MG63 (cell line): Measurements from ENCODE around the gene GALNTL6. TPM values are rescaled to one million over a fixed set of nuclear protein-coding genes. Genes with fewer than 3 reads are reported as not detected.

Experiments
- DNase-seq: peaks from one replicate; pipeline ENCODE4 v3.0.0-alpha.2; 2020
- H3K27me3 ChIP-seq: fragments of 250-450 bp; sonication (Bioruptor Pico); 2 replicates; pipeline ENCODE4 v1.5.1; 2020; ENCODE audit warnings: mild to moderate bottlenecking, moderate library complexity
- H3K36me3 ChIP-seq: fragments of 250-450 bp; sonication (Bioruptor Pico); 2 replicates; pipeline ENCODE4 v1.5.1; 2020; ENCODE audit warnings: mild to moderate bottlenecking, moderate library complexity
- H3K4me3 ChIP-seq: fragments of 250-450 bp; sonication (Bioruptor Pico); 2 replicates; pipeline ENCODE4 v1.5.1; 2020; ENCODE audit warnings: mild to moderate bottlenecking, moderate library complexity
- H3K9me3 ChIP-seq: fragments of 250-450 bp; sonication (Bioruptor Pico); 2 replicates; pipeline ENCODE4 v1.5.1; 2020; ENCODE audit warnings: mild to moderate bottlenecking, moderate library complexity
- total RNA-seq: library from RNA; depleted of rRNA; stranded (reverse); fragments of >200 nt; shearing (Covaris generic); gene quantifications from 2 replicates; pipeline ENCODE4 v1.2.3, GENCODE V29; 2014; ENCODE audit warnings: low replicate concordance

GALNTL6 gene
- total RNA-seq, 1 experiment from 2014 or later, result not detected

GRCh38 chr4:172045981-172046380 is 232.8 kb downstream of the GALNTL6 start:
- H3K9me3 ChIP-seq, result no peaks in the 10 kb centered on the region
- no peak overlapping the region for H3K4me3 ChIP-seq
- DNase-seq, result no peak
- no peaks in the 10 kb centered on the region for H3K36me3 ChIP-seq
- no peaks in the 10 kb centered on the region for H3K27me3 ChIP-seq

GRCh38 chr4:172048666-172049065 is 235.5 kb downstream of the GALNTL6 start:
- Histone ChIP-seq H3K27me3 (no peaks in the 10 kb centered on the region), H3K9me3 (no peaks in the 10 kb centered on the region), H3K4me3 (no peak overlapping the region), H3K36me3 (no peaks in the 10 kb centered on the region)
- DNase-seq, result no peak

- Histone ChIP-seq H3K27me3 (no peaks in the 10 kb centered on the region), H3K36me3 (no peaks in the 10 kb centered on the region), H3K9me3 (no peaks in the 10 kb centered on the region), H3K4me3 (no peak overlapping the region)
- no peak for DNase-seq
Observed at GRCh38 chr4:172050911-172051310, 237.7 kb downstream of the GALNTL6 start.

- Histone ChIP-seq H3K36me3 (no peaks in the 10 kb centered on the region), H3K4me3 (no peak overlapping the region), H3K27me3 (no peaks in the 10 kb centered on the region), H3K9me3 (no peaks in the 10 kb centered on the region)
- DNase-seq, result no peak
Observed at GRCh38 chr4:172055046-172055445, 241.8 kb downstream of the GALNTL6 start.

- DNase-seq, result no peak
- H3K27me3 ChIP-seq, result no peaks in the 10 kb centered on the region
Observed at GRCh38 chr4:172055498-172055897, 242.3 kb downstream of the GALNTL6 start.

GRCh38 chr4:172061204-172061603 is 248.0 kb downstream of the GALNTL6 start:
- no peak for DNase-seq
- Histone ChIP-seq H3K9me3 (no peaks in the 10 kb centered on the region), H3K36me3 (no peaks in the 10 kb centered on the region), H3K4me3 (no peak overlapping the region), H3K27me3 (no peaks in the 10 kb centered on the region)

More at GRCh38 chr4:172055498-172055897, 242.3 kb downstream of the GALNTL6 start:
- Histone ChIP-seq H3K9me3 (no peaks in the 10 kb centered on the region), H3K4me3 (no peak overlapping the region), H3K36me3 (no peaks in the 10 kb centered on the region)

- no peaks in the 10 kb centered on the region for H3K27me3 ChIP-seq
- H3K4me3 ChIP-seq, result no peak overlapping the region
- H3K36me3 ChIP-seq, result no peaks in the 10 kb centered on the region
- H3K9me3 ChIP-seq, result no peaks in the 10 kb centered on the region
- no peak for DNase-seq
Observed at GRCh38 chr4:172068506-172068905, 255.3 kb downstream of the GALNTL6 start.

GRCh38 chr4:172073590-172073989 is 260.4 kb downstream of the GALNTL6 start:
- no peak for DNase-seq
- Histone ChIP-seq H3K27me3 (no peaks in the 10 kb centered on the region), H3K9me3 (no peaks in the 10 kb centered on the region)

GRCh38 chr4:172083272-172083671 is 270.1 kb downstream of the GALNTL6 start:
- DNase-seq, result no peak
- H3K4me3 ChIP-seq, result no peak overlapping the region
- H3K36me3 ChIP-seq, result no peaks in the 10 kb centered on the region
- no peaks in the 10 kb centered on the region for H3K27me3 ChIP-seq
- no peaks in the 10 kb centered on the region for H3K9me3 ChIP-seq

More at GRCh38 chr4:172073590-172073989, 260.4 kb downstream of the GALNTL6 start:
- H3K4me3 ChIP-seq, result no peak overlapping the region
- H3K36me3 ChIP-seq, result no peaks in the 10 kb centered on the region

- no peak for DNase-seq
Observed at GRCh38 chr4:172088556-172088955, 275.4 kb downstream of the GALNTL6 start.

GRCh38 chr4:172095161-172095560 is 282.0 kb downstream of the GALNTL6 start:
- no peak for DNase-seq
- Histone ChIP-seq H3K4me3 (no peak overlapping the region), H3K36me3 (no peaks in the 10 kb centered on the region), H3K27me3 (no peaks in the 10 kb centered on the region), H3K9me3 (no peaks in the 10 kb centered on the region)

More at GRCh38 chr4:172088556-172088955, 275.4 kb downstream of the GALNTL6 start:
- Histone ChIP-seq H3K36me3 (no peaks in the 10 kb centered on the region), H3K9me3 (no peaks in the 10 kb centered on the region), H3K4me3 (no peak overlapping the region), H3K27me3 (no peaks in the 10 kb centered on the region)

GRCh38 chr4:172096786-172097185 is 283.6 kb downstream of the GALNTL6 start:
- no peak for DNase-seq
- no peaks in the 10 kb centered on the region for H3K36me3 ChIP-seq
- H3K9me3 ChIP-seq, result no peaks in the 10 kb centered on the region
- no peak overlapping the region for H3K4me3 ChIP-seq
- H3K27me3 ChIP-seq, result no peaks in the 10 kb centered on the region

GRCh38 chr4:172099376-172099775 is 286.2 kb downstream of the GALNTL6 start:
- no peaks in the 10 kb centered on the region for H3K9me3 ChIP-seq
- H3K27me3 ChIP-seq, result no peaks in the 10 kb centered on the region
- DNase-seq, result no peak
- no peak overlapping the region for H3K4me3 ChIP-seq
- no peaks in the 10 kb centered on the region for H3K36me3 ChIP-seq

GRCh38 chr4:172103456-172103855 is 290.3 kb downstream of the GALNTL6 start:
- Histone ChIP-seq H3K36me3 (no peaks in the 10 kb centered on the region), H3K9me3 (no peaks in the 10 kb centered on the region), H3K4me3 (no peak overlapping the region), H3K27me3 (no peaks in the 10 kb centered on the region)
- no peak for DNase-seq

- Histone ChIP-seq H3K27me3 (no peaks in the 10 kb centered on the region), H3K9me3 (no peaks in the 10 kb centered on the region), H3K36me3 (no peaks in the 10 kb centered on the region), H3K4me3 (no peak overlapping the region)
- DNase-seq, result no peak
Observed at GRCh38 chr4:172104539-172104938, 291.3 kb downstream of the GALNTL6 start.

GRCh38 chr4:172105918-172106317 is 292.7 kb downstream of the GALNTL6 start:
- Histone ChIP-seq H3K9me3 (no peaks in the 10 kb centered on the region), H3K27me3 (no peaks in the 10 kb centered on the region), H3K4me3 (no peak overlapping the region), H3K36me3 (no peaks in the 10 kb centered on the region)
- no peak for DNase-seq

- Histone ChIP-seq H3K9me3 (no peaks in the 10 kb centered on the region), H3K36me3 (no peaks in the 10 kb centered on the region), H3K4me3 (no peak overlapping the region), H3K27me3 (no peaks in the 10 kb centered on the region)
- no peak for DNase-seq
Observed at GRCh38 chr4:172109466-172109865, 296.3 kb downstream of the GALNTL6 start.

GRCh38 chr4:172124656-172125308 is 311.6 kb downstream of the GALNTL6 start:
- no peak for DNase-seq
- Histone ChIP-seq H3K27me3 (no peaks in the 10 kb centered on the region), H3K4me3 (no peak overlapping the region), H3K36me3 (no peaks in the 10 kb centered on the region), H3K9me3 (no peaks in the 10 kb centered on the region)
